Aorta (tissue), 5 donors: Measurements from ENCODE around the gene SLAMF7. TPM values are rescaled to one million over a fixed set of nuclear protein-coding genes. Genes with fewer than 3 reads are reported as not detected.

ENCODE experiments used
- ATAC-seq: fragments of 200-7000 bp; cut with Tn5 transposase; one replicate; pipeline ENCODE4 v1.9.1; 2022; ENCODE audit warnings: moderate library complexity; ENCODE audit not compliant: low FRiP score
- DNase-seq, 2 donors: peaks; one replicate each; pipeline ENCODE4 v3.0.0-alpha.2; 2020
- H3K27ac ChIP-seq, 2 donors: one replicate each; pipeline ENCODE4 v1.5.1; 2013; ENCODE audit warnings: low read length in 2 of 2, mild to moderate bottlenecking in 2 of 2, moderate library complexity in 2 of 2, control low read depth in 1 of 2, inconsistent platforms in 1 of 2, low read depth in 1 of 2
- H3K27me3 ChIP-seq, 2 donors: one replicate each; pipeline ENCODE4 v1.6.1; 2013; ENCODE audit warnings: control low read depth in 1 of 2, low read length in 1 of 2, mild to moderate bottlenecking in 1 of 2, moderate library complexity in 1 of 2; ENCODE audit not compliant: insufficient read depth in 2 of 2, control insufficient read depth in 1 of 2
- H3K36me3 ChIP-seq, 2 donors: one replicate each; pipeline ENCODE4 v1.6.1; 2013; ENCODE audit warnings: control low read depth in 1 of 2, low read length in 1 of 2, mild to moderate bottlenecking in 1 of 2; ENCODE audit not compliant: insufficient read depth in 2 of 2, control insufficient read depth in 1 of 2
- H3K4me1 ChIP-seq, 2 donors: one replicate each; pipeline ENCODE4 v1.6.1; 2013; ENCODE audit warnings: low read length in 2 of 2, control low read depth in 1 of 2, mild to moderate bottlenecking in 1 of 2, moderate library complexity in 1 of 2; ENCODE audit not compliant: insufficient read depth in 2 of 2, control insufficient read depth in 1 of 2
- H3K4me3 ChIP-seq, 2 donors: one replicate each; pipeline ENCODE4 v1.5.1; 2013; ENCODE audit warnings: low read length in 2 of 2, control low read depth in 1 of 2, mild to moderate bottlenecking in 1 of 2
- H3K9me3 ChIP-seq: one replicate; pipeline ENCODE4 v1.6.1; 2013; ENCODE audit warnings: mild to moderate bottlenecking, low read length; ENCODE audit not compliant: control insufficient read depth
- WGBS, 2 donors: extraction: QIAGEN DNeasy Blood & Tissue Kit; methylation state at CpG; one replicate each; pipeline ENCODE4 v1.1.7; 2013; 5-methylcytosine and 5-hydroxymethylcytosine counted together
- intact Hi-C, 2 donors: fragments of 100-400 bp; cut with DNase I; formaldehyde crosslinking; loops; one replicate each; pipeline versions ENCODE4 v1.14.2 to v1.15.0; 2022
- polyA plus RNA-seq, 2 donors: library from polyadenylated mRNA; stranded (reverse); fragments of 200-250 nt; gene quantifications; one replicate each; pipeline ENCODE4 v1.2.3, GENCODE V29; 2013
- total RNA-seq, 2 donors: library from RNA; stranded (reverse); fragmentation: NEBNext Ultra II Directional; extraction: Animal tissue kit (Norgen Biotek cat#: 25700); gene quantifications; one replicate each; pipeline ENCODE4 v1.2.1, GENCODE V29; 2021
- donor health status: healthy with polysubstance abuse.
- donor health status: Bipolar disorder and iron deficiency.
- donor health status: DM: no; HTN: no; CAD: no.
- donor health status: DM: no; HTN: no; CAD: no.
- donor health status: DM: yes; HTN: yes; CAD: no.

SLAMF7 gene
- total and polyA plus RNA-seq, 4 donors: 2.5 to 8.9 (median 2.9) TPM; not detected in 1

DNA sequence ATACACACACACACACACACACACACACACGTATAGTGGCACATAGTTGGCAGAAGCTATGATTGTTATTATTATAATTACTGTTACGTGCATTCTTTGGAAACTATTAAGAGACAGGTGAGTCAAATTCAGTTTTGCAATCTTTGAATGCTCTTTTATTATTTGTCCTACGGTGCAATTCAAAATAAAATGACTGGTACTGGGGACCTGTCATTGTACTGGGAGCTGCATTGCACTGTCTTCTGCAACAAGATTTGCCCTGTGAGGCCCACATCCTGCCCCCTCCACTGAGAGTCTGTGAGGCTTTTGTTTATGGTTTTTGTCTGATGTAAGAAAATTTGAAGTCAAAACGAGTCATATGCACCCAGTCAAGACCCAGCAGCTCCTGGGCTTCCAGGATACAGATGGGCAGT lies 58.8 kb downstream of the SLAMF7 start:
- Histone ChIP-seq H3K36me3 (no peaks in the 10 kb centered on the region), H3K27ac (no peak overlapping the region)
- no peak for ATAC-seq

DNA sequence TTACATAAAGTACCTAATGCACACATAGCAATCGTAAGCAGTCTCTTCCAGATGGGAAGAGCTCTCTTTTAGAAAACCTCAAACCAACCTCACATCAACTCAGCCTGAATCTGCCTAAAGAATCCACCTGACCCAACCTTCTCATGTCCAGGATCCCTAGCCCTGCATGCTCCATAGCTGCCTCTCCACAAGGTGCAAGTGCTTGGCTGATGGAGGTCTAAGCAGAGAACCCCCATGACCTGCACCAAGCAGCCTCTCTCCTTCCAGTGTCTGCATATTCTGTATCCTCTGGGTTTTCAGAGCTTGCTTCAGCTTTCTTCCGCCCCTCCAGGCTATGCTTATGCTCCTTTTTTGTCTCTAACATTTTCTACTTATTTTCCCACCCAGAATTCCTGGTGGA lies 59.4 kb downstream of the SLAMF7 start:
- Histone ChIP-seq H3K9me3 (peaks cover 3% of the 10 kb centered on the region), H3K4me1 (no peaks in the 10 kb centered on the region), H3K36me3 (no peaks in the 10 kb centered on the region), H3K27ac (no peak overlapping the region), H3K27me3 (no peaks in the 10 kb centered on the region), H3K4me3 (no peak overlapping the region)
- ATAC-seq: no peak
- intact Hi-C loops: no loop called here
- 89 to 97% methylated on average over 2 of the region's 2 CpGs for WGBS, 2 donors
- no peak for DNase-seq

More for the DNA sequence above, 58.8 kb downstream of the SLAMF7 start:
- intact Hi-C loops: no loop called here
- peaks cover 3% of the 10 kb centered on the region for H3K9me3 ChIP-seq
- no peak for DNase-seq
- H3K4me1 ChIP-seq: no peaks in the 10 kb centered on the region
- WGBS, 2 donors: 49 to 50% methylated on average over 4 of the region's 4 CpGs
- H3K27me3 ChIP-seq: no peaks in the 10 kb centered on the region
- H3K4me3 ChIP-seq: no peak overlapping the region

DNA sequence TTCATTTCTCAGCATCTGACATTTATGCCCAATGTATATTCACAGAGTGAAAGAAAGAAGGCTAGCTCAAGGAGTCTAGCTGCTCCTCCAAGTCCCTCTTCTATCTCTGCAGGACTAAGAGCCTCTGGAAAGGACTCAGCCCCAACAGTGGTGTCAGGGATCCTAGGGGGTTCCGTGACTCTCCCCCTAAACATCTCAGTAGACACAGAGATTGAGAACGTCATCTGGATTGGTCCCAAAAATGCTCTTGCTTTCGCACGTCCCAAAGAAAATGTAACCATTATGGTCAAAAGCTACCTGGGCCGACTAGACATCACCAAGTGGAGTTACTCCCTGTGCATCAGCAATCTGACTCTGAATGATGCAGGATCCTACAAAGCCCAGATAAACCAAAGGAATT lies 60.6 kb downstream of the SLAMF7 start:
- intact Hi-C loops: no loop called here
- DNase-seq (no peak), ATAC-seq (no peak)
- Histone ChIP-seq H3K4me3 (no peak overlapping the region), H3K27me3 (no peaks in the 10 kb centered on the region), H3K36me3 (no peaks in the 10 kb centered on the region), H3K4me1 (no peaks in the 10 kb centered on the region), H3K27ac (no peak overlapping the region), H3K9me3 (peaks cover 3% of the 10 kb centered on the region)
- 88 to 94% methylated on average over 5 of the region's 5 CpGs for WGBS, 2 donors

DNA sequence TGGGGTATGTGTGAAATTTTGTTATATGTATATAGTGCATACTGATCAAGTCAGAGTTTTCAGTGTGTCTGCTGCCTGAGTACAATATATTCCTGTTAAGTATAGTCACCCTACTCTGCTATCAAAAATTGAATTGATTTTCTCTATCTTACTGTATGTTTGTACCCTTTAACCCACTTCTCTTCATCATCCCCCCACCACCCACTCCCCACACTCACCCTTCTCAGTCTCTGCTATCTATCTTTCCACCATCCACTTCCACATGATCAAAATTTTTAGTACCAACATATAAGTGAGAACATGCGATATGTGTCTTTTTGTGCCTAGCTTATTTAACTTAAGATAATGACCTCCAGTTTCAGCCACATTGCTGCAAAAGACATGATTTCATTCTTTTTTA lies 61.1 kb downstream of the SLAMF7 start:
- no peaks in the 10 kb centered on the region for H3K4me1 ChIP-seq
- H3K27ac ChIP-seq: no peak overlapping the region
- H3K4me3 ChIP-seq: no peak overlapping the region
- ATAC-seq (no peak), DNase-seq (no peak)
- 93 to 100% methylated on average over 1 of the region's 1 CpG for WGBS, 2 donors
- H3K27me3 ChIP-seq: no peaks in the 10 kb centered on the region
- H3K9me3 ChIP-seq: peaks cover 3% of the 10 kb centered on the region
- no peaks in the 10 kb centered on the region for H3K36me3 ChIP-seq
- intact Hi-C loops: no loop called here

DNA sequence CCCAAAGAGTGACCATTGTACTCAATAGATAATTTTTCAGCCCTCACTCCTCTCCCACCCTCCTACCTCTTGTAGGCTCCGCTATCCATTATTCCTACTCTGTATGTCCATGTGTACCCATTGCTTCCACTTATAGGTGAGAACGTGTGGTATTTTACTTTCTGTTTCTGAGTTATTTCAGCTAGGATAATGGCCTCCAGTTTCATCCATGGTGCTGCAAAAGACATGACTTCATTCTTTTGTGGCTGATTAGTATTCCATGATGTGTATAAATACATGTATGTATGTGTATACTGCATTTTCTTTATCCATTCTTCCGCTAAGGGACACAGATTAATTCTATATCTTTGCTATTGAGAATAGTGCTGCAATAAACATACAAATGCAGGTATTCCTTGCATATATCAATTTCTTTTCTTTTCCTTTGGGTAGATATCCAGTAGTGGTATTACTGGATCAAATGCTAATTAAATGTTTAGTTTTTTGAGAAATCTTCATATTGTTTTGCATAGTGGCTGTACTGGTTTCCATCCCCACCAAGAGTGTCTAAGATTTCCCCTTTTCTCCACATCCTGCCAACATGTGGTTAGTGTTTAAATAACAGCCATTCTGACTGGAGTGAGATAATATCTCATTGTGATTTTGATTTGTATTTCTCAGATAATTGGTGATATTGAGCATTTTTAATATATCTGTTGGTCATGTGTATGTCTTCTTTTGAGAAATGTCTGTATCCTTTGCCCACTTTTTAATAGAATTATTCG lies 61.8 kb downstream of the SLAMF7 start:
- Histone ChIP-seq H3K4me3 (no peak overlapping the region), H3K36me3 (no peaks in the 10 kb centered on the region), H3K4me1 (no peaks in the 10 kb centered on the region), H3K9me3 (peaks cover 3% of the 10 kb centered on the region), H3K27ac (no peak overlapping the region), H3K27me3 (no peaks in the 10 kb centered on the region)
- no peak for ATAC-seq
- WGBS, 2 donors: 52 to 55% methylated on average over 4 of the region's 4 CpGs
- no peak for DNase-seq
- intact Hi-C loops: no loop called here

DNA sequence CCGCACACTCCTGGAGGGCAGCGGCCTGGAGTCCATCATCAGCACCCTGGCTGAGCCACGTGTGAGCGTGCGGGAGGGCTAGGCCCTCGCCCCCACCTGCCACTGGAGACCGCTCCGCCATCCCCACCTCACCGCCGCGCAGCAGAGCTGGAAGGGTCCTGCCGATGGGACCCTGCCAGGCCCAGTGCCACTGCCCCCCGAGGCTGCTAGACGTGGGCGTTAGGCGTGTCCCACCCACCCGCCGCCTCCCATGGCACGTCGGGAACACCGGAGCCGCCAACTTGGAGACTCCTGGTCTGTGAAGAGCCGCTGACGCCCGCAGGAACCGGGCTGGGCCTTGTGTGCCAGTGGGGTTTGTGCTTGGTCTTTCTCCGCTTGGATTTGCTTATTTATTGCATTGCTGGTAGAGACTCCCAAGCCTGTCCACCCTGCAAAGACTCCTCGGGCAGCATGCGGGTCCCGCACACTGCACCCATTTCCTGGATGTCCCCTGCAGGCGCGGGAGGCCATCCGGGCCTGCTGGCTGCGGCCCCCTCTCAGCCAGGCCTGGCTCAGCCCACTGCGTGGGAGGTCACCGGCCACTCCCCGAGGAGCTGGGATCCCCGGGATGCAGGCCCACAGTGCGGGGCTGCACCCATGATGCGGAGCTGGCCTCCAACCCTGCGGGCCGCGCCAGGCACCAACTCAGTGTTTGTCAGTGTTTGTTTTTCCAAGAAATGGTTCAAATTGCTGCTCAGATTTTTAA lies 63.0 kb downstream of the SLAMF7 start:
- Histone ChIP-seq H3K9me3 (peaks cover 3% of the 10 kb centered on the region), H3K36me3 (no peaks in the 10 kb centered on the region), H3K4me1 (no peaks in the 10 kb centered on the region), H3K27me3 (no peaks in the 10 kb centered on the region), H3K4me3 (no peak overlapping the region), H3K27ac (no peak overlapping the region)
- DNase-seq (no peak), ATAC-seq (no peak)
- 93 to 94% methylated on average over 42 to 43 of the region's 43 CpGs for WGBS, 2 donors
- intact Hi-C loops: no loop called here

Other genes starting within 250 kb of the SLAMF7 start
- 1 to 10 TPM; 1.2 to 1.5 TPM for gene SLAMF6, start 216.0 kb upstream of the SLAMF7 start, total RNA-seq
- 1 to 10 TPM in 1 of 2 donors, not detected in 1; 1.5 TPM for gene SLAMF6, start 216.0 kb upstream of the SLAMF7 start, polyA plus RNA-seq
- gene CD84, start 159.8 kb upstream of the SLAMF7 start, total RNA-seq: 10 to 100 TPM; 10.8 to 22.9 TPM
- gene CD84, start 159.8 kb upstream of the SLAMF7 start, polyA plus RNA-seq: 1 to 10 TPM in 1 of 2 donors, under 1 TPM in 1; 0.41 to 4.1 TPM
- 1 to 10 TPM; 1.6 to 2.4 TPM for gene SLAMF1, start 92.2 kb upstream of the SLAMF7 start, total RNA-seq
- gene SLAMF1, start 92.2 kb upstream of the SLAMF7 start, polyA plus RNA-seq: not detected
- gene CD48, start 27.4 kb upstream of the SLAMF7 start, total RNA-seq: 1 to 10 TPM; 3.6 to 6.8 TPM
- 10 to 100 TPM in 1 of 2 donors, 1 to 10 TPM in 1; 1.7 to 11.3 TPM for gene CD48, start 27.4 kb upstream of the SLAMF7 start, polyA plus RNA-seq
- gene LY9, start 56.9 kb downstream of the SLAMF7 start, total RNA-seq: 1 to 10 TPM in 1 of 2 donors, under 1 TPM in 1; 0.71 to 1.2 TPM
- 1 to 10 TPM in 1 of 2 donors, under 1 TPM in 1; 0.10 to 2.0 TPM for gene LY9, start 56.9 kb downstream of the SLAMF7 start, polyA plus RNA-seq
- gene CD244, start 123.6 kb downstream of the SLAMF7 start, total RNA-seq: 1 to 10 TPM in 1 of 2 donors, under 1 TPM in 1; 0.36 to 1.9 TPM
- gene CD244, start 123.6 kb downstream of the SLAMF7 start, polyA plus RNA-seq: under 1 TPM; 0.26 to 0.75 TPM
- gene ITLN1, start 145.9 kb downstream of the SLAMF7 start, total RNA-seq: 1 to 10 TPM in 1 of 2 donors, under 1 TPM in 1; 0.78 to 1.8 TPM
- 10 to 100 TPM; 58.6 to 72.6 TPM for gene ITLN1, start 145.9 kb downstream of the SLAMF7 start, polyA plus RNA-seq
- gene ITLN2, start 215.6 kb downstream of the SLAMF7 start, total RNA-seq: not detected
- 1 to 10 TPM; 4.5 to 5.5 TPM for gene ITLN2, start 215.6 kb downstream of the SLAMF7 start, polyA plus RNA-seq